K562 (cell line): Measurements from ENCODE around the gene KIF19. TPM values are rescaled to one million over a fixed set of nuclear protein-coding genes. Genes with fewer than 3 reads are reported as not detected.

ENCODE experiments used
- DACH1 ChIP-seq: fragments of 450-650 bp; IDR thresholded peaks from 2 replicates; pipeline ENCODE4 v1.6.1; 2018; ENCODE audit not compliant: partially characterized antibody
- ETS2 ChIP-seq: IDR thresholded peaks from 2 replicates; pipeline ENCODE4 v1.6.1; 2016; ENCODE audit warnings: borderline replicate concordance, missing genetic modification characterization, mild to moderate bottlenecking, moderate library complexity, missing compliant biosample characterization; ENCODE audit not compliant: poor library complexity, severe bottlenecking
- GABPB1 ChIP-seq: sonication (generic); formaldehyde crosslinking; IDR thresholded peaks from 2 replicates; pipeline ENCODE4 v1.8.0; 2022; ENCODE audit warnings: mild to moderate bottlenecking, missing genetic modification reagents
- MED1 ChIP-seq: sonication (generic); formaldehyde crosslinking; IDR thresholded peaks from 2 replicates; pipeline ENCODE4 v1.8.1; 2023; ENCODE audit warnings: missing genetic modification reagents, borderline replicate concordance
- NFIC ChIP-seq: fragments of 450-650 bp; IDR thresholded peaks from 2 replicates; pipeline ENCODE4 v1.6.1; 2017; ENCODE audit warnings: mild to moderate bottlenecking, inconsistent platforms
- RAD21 ChIP-seq, 2 experiments: fragments of 250-450 bp in 1 of 2; fragments of 450-650 bp in 1 of 2; sonication (Bioruptor Pico) in 1 of 2; formaldehyde crosslinking in 1 of 2; IDR thresholded peaks in 1 of 2; conservative IDR thresholded peaks in 1 of 2; 2 replicates each; pipeline versions ENCODE4 v1.4.0 to v1.8.0; 2020 to 2022; ENCODE audit warnings: mild to moderate bottlenecking in 2 of 2, moderate library complexity in 1 of 2
- RB1 ChIP-seq: fragments of 450-650 bp; IDR thresholded peaks from 2 replicates; pipeline ENCODE4 v1.6.1; 2017; ENCODE audit warnings: low read depth, mild to moderate bottlenecking
- SMC3 ChIP-seq: conservative IDR thresholded peaks from 2 replicates; pipeline ENCODE4 v1.6.1; 2011; ENCODE audit warnings: low read depth, low read length, improper control_type of control experiment; ENCODE audit not compliant: insufficient read depth
- STAG1 ChIP-seq: sonication (generic); formaldehyde crosslinking; IDR thresholded peaks from 2 replicates; pipeline ENCODE4 v1.5.0; 2020; ENCODE audit warnings: missing genetic modification reagents, borderline replicate concordance
- ZBTB8A ChIP-seq: fragments of 450-650 bp; IDR thresholded peaks from 2 replicates; pipeline ENCODE4 v1.6.1; 2018; ENCODE audit warnings: mild to moderate bottlenecking, moderate library complexity; ENCODE audit not compliant: partially characterized antibody
- ZKSCAN3 ChIP-seq: fragments of 250-450 bp; sonication (Bioruptor Pico); IDR thresholded peaks from 2 replicates; pipeline ENCODE4 v1.4.0; 2020
- ZNF444 ChIP-seq: fragments of 250-450 bp; sonication (Bioruptor Pico); IDR thresholded peaks from 2 replicates; pipeline ENCODE4 v1.4.0; 2020; ENCODE audit warnings: mild to moderate bottlenecking, moderate library complexity
- ZNF79 ChIP-seq: fragments of 250-450 bp; sonication (Bioruptor Pico); IDR thresholded peaks from 2 replicates; pipeline ENCODE4 v1.4.0; 2020; ENCODE audit warnings: low read depth, mild to moderate bottlenecking, moderate library complexity
- polyA plus RNA-seq, 8 experiments: library from polyadenylated mRNA; depleted of rRNA in 4 of 8; stranded (reverse) in 5 of 8; unstranded in 3 of 8; fragments of >200 nt; fragmentation: Nextera tagmentation in 2 of 8; fragmentation: Illumina TruSeq in 1 of 8; extraction: Ambion mirVana in 2 of 8; extraction: Trizol in 1 of 8; gene quantifications; 2 replicates each; pipeline versions ENCODE4 v1.2.1 to v1.2.3, GENCODE V29; 2011 to 2014; ENCODE audit warnings: inconsistent platforms in 1 of 8, missing spikeins in 1 of 8
- total RNA-seq, 7 experiments: library from RNA; depleted of rRNA in 6 of 7; stranded (reverse); fragments of >200 nt in 6 of 7; fragmentation: Illumina TruSeq in 2 of 7; extraction: Trizol in 2 of 7; gene quantifications; 2 replicates each; pipeline versions ENCODE4 v1.2.1 to v1.2.3, GENCODE V29; 2011 to 2021; ENCODE audit warnings: low replicate concordance in 1 of 7
- TF ChIP-seq, protein P1 (sequence below), 3 experiments: IDR thresholded peaks in 2 of 3; conservative IDR thresholded peaks in 1 of 3; 2 replicates each; pipeline ENCODE4 v1.5.1; 2011 to 2012; ENCODE audit warnings: low read length in 3 of 3, mild to moderate bottlenecking in 3 of 3, control low read depth in 2 of 3, improper control_type of control experiment in 1 of 3, inconsistent platforms in 1 of 3, low read depth in 1 of 3, mixed read lengths in 1 of 3, moderate library complexity in 1 of 3; ENCODE audit not compliant: insufficient read depth in 2 of 3
- TF ChIP-seq, protein P2 (sequence below): fragments of 450-650 bp; formaldehyde crosslinking; IDR thresholded peaks from 2 replicates; pipeline ENCODE4 v1.4.0; 2020; ENCODE audit warnings: mild to moderate bottlenecking, moderate library complexity
- TF ChIP-seq, protein P3 (sequence below): fragments of 450-650 bp; IDR thresholded peaks from 2 replicates; pipeline ENCODE4 v1.6.1; 2018; ENCODE audit not compliant: partially characterized antibody

The KIF19 gene
- total and polyA plus RNA-seq, 9 of the 15 experiments (the other 6 are each of a cell fraction or from before 2014, with no cell fraction given): 0.10 TPM; not detected in 8

DNA sequence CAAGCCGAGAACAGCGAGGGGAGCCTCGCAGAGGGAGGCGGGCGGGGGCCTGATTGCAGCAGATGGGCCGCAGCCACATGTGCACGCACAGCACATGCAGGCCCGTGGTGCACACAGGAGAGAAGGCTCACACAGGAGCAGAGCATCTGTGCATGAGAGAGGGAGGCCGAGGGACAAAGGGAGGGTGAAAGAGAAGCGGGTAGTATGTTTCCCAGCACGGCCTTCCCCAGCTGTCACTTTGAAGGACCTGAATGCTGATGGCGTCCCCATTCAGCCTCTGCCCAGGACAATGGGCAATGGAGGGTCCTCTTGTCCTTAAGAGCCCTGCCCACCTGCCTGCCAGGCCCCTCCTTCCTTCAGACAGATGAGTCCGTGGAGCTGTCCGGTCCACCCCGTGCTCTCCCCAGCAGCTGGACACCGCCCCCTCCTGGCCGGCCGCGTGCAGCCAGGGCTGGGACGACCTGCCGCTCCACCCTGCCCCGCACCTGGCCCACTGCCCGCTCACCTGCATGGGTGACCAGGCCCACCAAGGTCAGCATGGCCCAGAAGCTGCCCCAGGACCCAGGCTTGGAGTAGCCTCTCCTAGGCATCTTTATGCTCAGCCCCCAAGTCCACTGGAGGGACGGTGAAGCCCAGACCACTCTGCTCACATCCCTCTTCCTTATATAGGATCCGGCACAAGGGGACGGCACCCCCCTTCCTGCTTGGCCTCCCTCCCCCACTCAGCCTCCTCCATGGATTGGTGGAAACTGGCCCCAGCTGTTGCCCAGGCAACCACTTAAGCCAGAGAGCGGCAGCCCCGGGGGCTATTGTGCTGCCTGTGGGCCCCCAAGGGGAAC lies 35.4 kb downstream of the KIF19 start, which contains the start of gene BTBD17 (continued):
- TF ChIP-seq DACH1: no peak
- TF ChIP-seq ZKSCAN3: no peak
- peak; percentile 86 for TF ChIP-seq SMC3
- TF ChIP-seq, protein P1, sequence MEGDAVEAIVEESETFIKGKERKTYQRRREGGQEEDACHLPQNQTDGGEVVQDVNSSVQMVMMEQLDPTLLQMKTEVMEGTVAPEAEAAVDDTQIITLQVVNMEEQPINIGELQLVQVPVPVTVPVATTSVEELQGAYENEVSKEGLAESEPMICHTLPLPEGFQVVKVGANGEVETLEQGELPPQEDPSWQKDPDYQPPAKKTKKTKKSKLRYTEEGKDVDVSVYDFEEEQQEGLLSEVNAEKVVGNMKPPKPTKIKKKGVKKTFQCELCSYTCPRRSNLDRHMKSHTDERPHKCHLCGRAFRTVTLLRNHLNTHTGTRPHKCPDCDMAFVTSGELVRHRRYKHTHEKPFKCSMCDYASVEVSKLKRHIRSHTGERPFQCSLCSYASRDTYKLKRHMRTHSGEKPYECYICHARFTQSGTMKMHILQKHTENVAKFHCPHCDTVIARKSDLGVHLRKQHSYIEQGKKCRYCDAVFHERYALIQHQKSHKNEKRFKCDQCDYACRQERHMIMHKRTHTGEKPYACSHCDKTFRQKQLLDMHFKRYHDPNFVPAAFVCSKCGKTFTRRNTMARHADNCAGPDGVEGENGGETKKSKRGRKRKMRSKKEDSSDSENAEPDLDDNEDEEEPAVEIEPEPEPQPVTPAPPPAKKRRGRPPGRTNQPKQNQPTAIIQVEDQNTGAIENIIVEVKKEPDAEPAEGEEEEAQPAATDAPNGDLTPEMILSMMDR (IDR thresholded peaks at IDR 0.05 in 2 of 3, conservative IDR thresholded peaks at IDR 0.05 in 1 of 3; ENCODE audit: insufficient read depth in 2 of 3, low read depth in 1 of 3, low read length in 3 of 3): peak; percentile 79 to 88 (median 86)
- TF ChIP-seq ZNF79: no peak
- TF ChIP-seq MED1 (CRISPR knock-in tag): 0 out of 2 replicates have a peak, but pooled peaks have one; percentile 39
- TF ChIP-seq, protein P2, sequence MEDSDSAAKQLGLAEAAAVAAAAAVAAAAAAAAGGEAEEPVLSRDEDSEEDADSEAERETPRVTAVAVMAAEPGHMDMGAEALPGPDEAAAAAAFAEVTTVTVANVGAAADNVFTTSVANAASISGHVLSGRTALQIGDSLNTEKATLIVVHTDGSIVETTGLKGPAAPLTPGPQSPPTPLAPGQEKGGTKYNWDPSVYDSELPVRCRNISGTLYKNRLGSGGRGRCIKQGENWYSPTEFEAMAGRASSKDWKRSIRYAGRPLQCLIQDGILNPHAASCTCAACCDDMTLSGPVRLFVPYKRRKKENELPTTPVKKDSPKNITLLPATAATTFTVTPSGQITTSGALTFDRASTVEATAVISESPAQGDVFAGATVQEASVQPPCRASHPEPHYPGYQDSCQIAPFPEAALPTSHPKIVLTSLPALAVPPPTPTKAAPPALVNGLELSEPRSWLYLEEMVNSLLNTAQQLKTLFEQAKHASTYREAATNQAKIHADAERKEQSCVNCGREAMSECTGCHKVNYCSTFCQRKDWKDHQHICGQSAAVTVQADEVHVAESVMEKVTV: peak; percentile 77
- peak; percentile 89 for TF ChIP-seq STAG1
- TF ChIP-seq ZBTB8A: no peak
- TF ChIP-seq, protein P3, sequence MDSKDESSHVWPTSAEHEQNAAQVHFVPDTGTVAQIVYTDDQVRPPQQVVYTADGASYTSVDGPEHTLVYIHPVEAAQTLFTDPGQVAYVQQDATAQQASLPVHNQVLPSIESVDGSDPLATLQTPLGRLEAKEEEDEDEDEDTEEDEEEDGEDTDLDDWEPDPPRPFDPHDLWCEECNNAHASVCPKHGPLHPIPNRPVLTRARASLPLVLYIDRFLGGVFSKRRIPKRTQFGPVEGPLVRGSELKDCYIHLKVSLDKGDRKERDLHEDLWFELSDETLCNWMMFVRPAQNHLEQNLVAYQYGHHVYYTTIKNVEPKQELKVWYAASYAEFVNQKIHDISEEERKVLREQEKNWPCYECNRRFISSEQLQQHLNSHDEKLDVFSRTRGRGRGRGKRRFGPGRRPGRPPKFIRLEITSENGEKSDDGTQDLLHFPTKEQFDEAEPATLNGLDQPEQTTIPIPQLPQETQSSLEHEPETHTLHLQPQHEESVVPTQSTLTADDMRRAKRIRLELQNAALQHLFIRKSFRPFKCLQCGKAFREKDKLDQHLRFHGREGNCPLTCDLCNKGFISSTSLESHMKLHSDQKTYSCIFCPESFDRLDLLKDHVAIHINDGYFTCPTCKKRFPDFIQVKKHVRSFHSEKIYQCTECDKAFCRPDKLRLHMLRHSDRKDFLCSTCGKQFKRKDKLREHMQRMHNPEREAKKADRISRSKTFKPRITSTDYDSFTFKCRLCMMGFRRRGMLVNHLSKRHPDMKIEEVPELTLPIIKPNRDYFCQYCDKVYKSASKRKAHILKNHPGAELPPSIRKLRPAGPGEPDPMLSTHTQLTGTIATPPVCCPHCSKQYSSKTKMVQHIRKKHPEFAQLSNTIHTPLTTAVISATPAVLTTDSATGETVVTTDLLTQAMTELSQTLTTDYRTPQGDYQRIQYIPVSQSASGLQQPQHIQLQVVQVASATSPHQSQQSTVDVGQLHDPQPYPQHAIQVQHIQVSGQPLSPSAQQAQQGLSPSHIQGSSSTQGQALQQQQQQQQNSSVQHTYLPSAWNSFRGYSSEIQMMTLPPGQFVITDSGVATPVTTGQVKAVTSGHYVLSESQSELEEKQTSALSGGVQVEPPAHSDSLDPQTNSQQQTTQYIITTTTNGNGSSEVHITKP: peak; percentile 14
- TF ChIP-seq GABPB1 (CRISPR knock-in tag): peak; percentile 37; the same call in 1 of the 2 replicates
- peak; percentile 62; the same call in 1 of the 2 replicates for TF ChIP-seq RB1
- peak; percentile 85 to 91 for TF ChIP-seq RAD21 (CRISPR knock-in tag; conservative IDR thresholded peaks at IDR 0.05 in 1 of 2, IDR thresholded peaks at IDR 0.05 in 1 of 2)
- TF ChIP-seq ZNF444 (CRISPR knock-in tag): no peak
- peak; percentile 58 for TF ChIP-seq NFIC
- TF ChIP-seq ETS2 (tag): no peak
